Esophagus (tissue), 2 donors: ENCODE data around the gene LOXL4. TPM values are rescaled to one million over a fixed set of nuclear protein-coding genes. Genes with fewer than 3 reads are reported as not detected.

Experiments used
- H3K27ac ChIP-seq, 2 donors: one replicate each; pipeline ENCODE4 v1.5.1; 2013; ENCODE audit warnings: low read depth in 2 of 2, mild to moderate bottlenecking in 2 of 2, inconsistent platforms in 1 of 2, low read length in 1 of 2, moderate library complexity in 1 of 2
- H3K27me3 ChIP-seq, 2 donors: one replicate each; pipeline ENCODE4 v1.6.1; 2013; ENCODE audit warnings: low read length in 2 of 2, control low read depth in 1 of 2, mild to moderate bottlenecking in 1 of 2; ENCODE audit not compliant: insufficient read depth in 2 of 2, control insufficient read depth in 1 of 2
- H3K36me3 ChIP-seq, 2 donors: one replicate each; pipeline ENCODE4 v1.6.1; 2013; ENCODE audit warnings: low read length in 1 of 2; ENCODE audit not compliant: control insufficient read depth in 2 of 2, insufficient read depth in 2 of 2
- H3K4me1 ChIP-seq, 2 donors: one replicate each; pipeline ENCODE4 v1.6.1; 2013; ENCODE audit warnings: low read length in 1 of 2; ENCODE audit not compliant: control insufficient read depth in 2 of 2, insufficient read depth in 2 of 2
- H3K4me3 ChIP-seq, 2 donors: one replicate each; pipeline ENCODE4 v1.5.1; 2013; ENCODE audit warnings: low read length in 2 of 2, mild to moderate bottlenecking in 2 of 2, low read depth in 1 of 2, moderate library complexity in 1 of 2
- H3K9me3 ChIP-seq, 2 donors: one replicate each; pipeline ENCODE4 v1.6.1; 2013; ENCODE audit warnings: mild to moderate bottlenecking in 2 of 2, low read depth in 1 of 2, low read length in 1 of 2, moderate library complexity in 1 of 2; ENCODE audit not compliant: control insufficient read depth in 2 of 2, insufficient read depth in 1 of 2
- WGBS, 2 donors: extraction: QIAGEN DNeasy Blood & Tissue Kit; methylation state at CpG; one replicate each; pipeline ENCODE4 v1.1.7; 2013; 5-methylcytosine and 5-hydroxymethylcytosine counted together
- polyA plus RNA-seq, 2 donors: library from polyadenylated mRNA; stranded (reverse); fragments of 200-250 nt; gene quantifications; one replicate each; pipeline ENCODE4 v1.2.3, GENCODE V29; 2013
- donor health status: healthy with polysubstance abuse.
- donor health status: Bipolar disorder and iron deficiency.

Gene LOXL4
- polyA plus RNA-seq, 2 donors: 0.49 to 0.60 TPM

GRCh38 chr10:98308669-98309365 is 40.8 kb upstream of the LOXL4 start:
- Histone ChIP-seq H3K9me3 (no peaks in the 10 kb centered on the region), H3K27ac (no peak overlapping the region), H3K27me3 (no peaks in the 10 kb centered on the region), H3K4me3 (no peak overlapping the region), H3K36me3 (no peaks in the 10 kb centered on the region), H3K4me1 (no peaks in the 10 kb centered on the region)
- 63 to 64% methylated on average over 13 of the region's 13 CpGs for WGBS, 2 donors

GRCh38 chr10:98307916-98308541 is 40.0 kb upstream of the LOXL4 start:
- Histone ChIP-seq H3K27ac (no peak overlapping the region), H3K4me3 (no peak overlapping the region), H3K27me3 (no peaks in the 10 kb centered on the region), H3K9me3 (no peaks in the 10 kb centered on the region), H3K36me3 (no peaks in the 10 kb centered on the region), H3K4me1 (no peaks in the 10 kb centered on the region)
- 49 to 61% methylated on average over 11 of the region's 11 CpGs for WGBS, 2 donors

- Histone ChIP-seq H3K4me3 (no peak overlapping the region), H3K36me3 (no peaks in the 10 kb centered on the region), H3K27ac (no peak overlapping the region), H3K27me3 (no peaks in the 10 kb centered on the region), H3K4me1 (no peaks in the 10 kb centered on the region), H3K9me3 (no peaks in the 10 kb centered on the region)
- WGBS, 2 donors: 79 to 83% methylated on average over 4 of the region's 4 CpGs
Measured at GRCh38 chr10:98306501-98306900, 38.5 kb upstream of the LOXL4 start.

GRCh38 chr10:98303569-98303968 is 35.6 kb upstream of the LOXL4 start:
- Histone ChIP-seq H3K4me1 (no peaks in the 10 kb centered on the region), H3K9me3 (no peaks in the 10 kb centered on the region), H3K27me3 (no peaks in the 10 kb centered on the region), H3K36me3 (no peaks in the 10 kb centered on the region), H3K4me3 (no peak overlapping the region), H3K27ac (no peak overlapping the region)

- Histone ChIP-seq H3K4me1 (no peaks in the 10 kb centered on the region), H3K36me3 (no peaks in the 10 kb centered on the region), H3K9me3 (no peaks in the 10 kb centered on the region), H3K27me3 (no peaks in the 10 kb centered on the region), H3K4me3 (no peak overlapping the region), H3K27ac (no peak overlapping the region)
- 72 to 73% methylated on average over 4 of the region's 4 CpGs for WGBS, 2 donors
Measured at GRCh38 chr10:98302741-98303365, 34.9 kb upstream of the LOXL4 start.

- no peaks in the 10 kb centered on the region for H3K36me3 ChIP-seq
- H3K9me3 ChIP-seq: no peaks in the 10 kb centered on the region
- H3K4me1 ChIP-seq: peaks cover 0 to 2% of the 10 kb centered on the region in 2 donors
- 61 to 64% methylated on average over 9 of the region's 9 CpGs for WGBS, 2 donors
- H3K27ac ChIP-seq: no peak overlapping the region
- no peaks in the 10 kb centered on the region for H3K27me3 ChIP-seq
- H3K4me3 ChIP-seq: no peak overlapping the region
Measured at GRCh38 chr10:98301664-98302319, 33.8 kb upstream of the LOXL4 start.

- H3K9me3 ChIP-seq: no peaks in the 10 kb centered on the region
- no peak overlapping the region for H3K4me3 ChIP-seq
- H3K27me3 ChIP-seq: no peaks in the 10 kb centered on the region
- H3K36me3 ChIP-seq: no peaks in the 10 kb centered on the region
- H3K27ac ChIP-seq: no peak overlapping the region
- WGBS, 2 donors: 83 to 87% methylated on average over 7 of the region's 7 CpGs
- H3K4me1 ChIP-seq: peaks cover 0 to 8% of the 10 kb centered on the region in 2 donors
Measured at GRCh38 chr10:98300526-98301229, 32.7 kb upstream of the LOXL4 start.

GRCh38 chr10:98299341-98299740 is 31.3 kb upstream of the LOXL4 start:
- peaks cover 0 to 9% of the 10 kb centered on the region in 2 donors for H3K4me1 ChIP-seq
- no peaks in the 10 kb centered on the region for H3K27me3 ChIP-seq

GRCh38 chr10:98296524-98296923 is 28.5 kb upstream of the LOXL4 start:
- H3K4me1 ChIP-seq: peaks cover 0 to 11% of the 10 kb centered on the region in 2 donors
- H3K36me3 ChIP-seq: no peaks in the 10 kb centered on the region
- 54 to 69% methylated on average over 1 of the region's 1 CpG for WGBS, 2 donors
- no peak overlapping the region for H3K27ac ChIP-seq
- H3K9me3 ChIP-seq: no peaks in the 10 kb centered on the region
- no peak overlapping the region for H3K4me3 ChIP-seq
- H3K27me3 ChIP-seq: no peaks in the 10 kb centered on the region

More at GRCh38 chr10:98299341-98299740, 31.3 kb upstream of the LOXL4 start:
- H3K9me3 ChIP-seq: no peaks in the 10 kb centered on the region
- WGBS, 2 donors: 64 to 69% methylated on average over 9 of the region's 9 CpGs
- H3K36me3 ChIP-seq: no peaks in the 10 kb centered on the region
- H3K27ac ChIP-seq: no peak overlapping the region
- H3K4me3 ChIP-seq: no peak overlapping the region
